T-helper 2 cell treated with Interferon-gamma antibody and Interleukin-4, amounts not matched to agents 100 ng/mL and 5 ng/mL, for 36 hours (primary cell): Measurements from ENCODE around the gene TTLL11. TPM values are rescaled to one million over a fixed set of nuclear protein-coding genes. Genes with fewer than 3 reads are reported as not detected.

Source experiments
- intact Hi-C: fragments of 100-400 bp; cut with micrococcal nuclease; formaldehyde crosslinking; loops from one replicate; pipeline ENCODE4 v1.15.1; 2023
- total RNA-seq: library from RNA; stranded (reverse); gene quantifications from 2 replicates; pipeline ENCODE4 v1.2.3, GENCODE V29; 2022

Gene TTLL11
- total RNA-seq, 1 donor from 2014 or later: 2.7 TPM

DNA sequence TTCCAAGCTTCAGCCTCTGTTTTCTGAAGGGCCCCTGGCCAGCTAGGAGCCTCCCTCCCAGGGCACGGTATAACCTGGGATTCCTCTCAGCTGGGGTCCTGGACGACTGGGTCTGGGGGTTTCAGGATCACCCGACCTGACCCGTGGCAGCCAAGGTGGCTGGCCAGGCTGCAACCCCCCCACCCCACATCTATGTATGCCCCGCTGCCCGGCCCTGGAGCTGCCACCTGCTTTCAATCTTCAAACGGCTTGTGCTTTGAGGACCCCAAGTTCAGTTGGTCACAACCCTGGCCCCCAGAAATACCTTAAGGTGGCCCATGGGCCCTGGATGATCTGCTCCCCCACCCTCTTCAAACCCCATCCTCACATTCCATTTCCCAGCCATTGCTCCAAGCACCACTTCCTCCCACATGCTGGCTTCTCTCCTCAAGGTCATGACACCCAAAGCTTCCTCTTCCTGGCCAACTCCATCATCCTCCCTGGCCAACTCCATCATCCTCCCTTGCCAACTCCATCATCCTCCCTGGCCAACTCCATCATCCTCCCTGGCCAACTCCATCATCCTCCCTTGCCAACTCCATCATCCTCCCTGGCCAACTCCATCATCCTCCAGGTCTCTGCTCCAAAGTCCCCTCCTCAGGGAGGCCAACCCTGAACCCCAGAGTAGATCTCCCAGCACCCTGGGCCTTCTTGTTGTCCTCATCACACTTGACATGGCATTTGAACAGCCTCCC is 17.2 kb upstream of the TTLL11 start:
- intact Hi-C loops: no loop called here

- intact Hi-C loops: no loop called here
Measured at GRCh38 chr9:122109035-122109813, 16.1 kb upstream of the TTLL11 start.

DNA sequence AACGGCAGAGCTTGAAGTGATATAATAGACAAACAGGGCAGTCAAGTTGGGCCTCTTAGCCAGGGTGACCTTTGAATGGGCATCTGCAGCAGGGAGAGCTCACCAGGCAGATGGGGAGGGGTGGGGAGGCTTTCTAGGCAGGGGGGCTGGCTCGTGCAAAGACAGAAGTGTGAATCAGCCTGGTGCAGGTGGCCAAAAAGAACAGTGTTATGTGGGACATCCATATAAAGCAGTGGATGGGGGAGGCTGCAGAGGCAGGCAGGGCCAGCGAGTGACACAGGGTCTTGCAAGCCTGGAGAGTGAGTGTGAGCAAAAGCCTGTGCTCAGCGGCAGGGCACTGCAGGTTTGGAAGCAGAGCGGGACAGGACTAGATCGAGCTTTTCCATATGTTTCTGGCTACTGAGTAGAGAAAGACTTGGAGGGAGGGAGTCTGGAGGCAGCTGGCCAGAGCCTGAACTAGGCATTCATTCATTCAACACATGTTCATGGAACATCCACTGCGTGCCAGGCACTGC is 14.2 kb upstream of the TTLL11 start:
- intact Hi-C loops: no loop called here

DNA sequence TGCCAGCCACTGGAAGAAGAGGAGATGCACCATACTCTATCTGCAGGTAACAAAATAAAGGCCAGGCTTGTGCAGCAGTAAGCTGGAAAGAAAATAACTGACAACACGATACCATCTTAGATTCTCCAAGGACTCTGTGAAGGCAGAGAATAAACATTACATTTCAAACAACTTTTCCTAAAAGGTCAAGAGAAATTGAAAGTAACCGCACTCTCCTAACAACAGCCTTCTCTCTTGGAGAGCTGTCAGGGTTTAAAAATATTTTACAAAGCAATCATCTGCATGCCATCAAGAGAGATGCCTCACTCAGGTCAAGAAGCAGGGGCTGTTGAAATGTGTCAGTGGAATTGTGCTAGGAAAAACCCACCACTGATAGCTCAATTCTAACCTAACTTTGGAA is 13.5 kb upstream of the TTLL11 start:
- intact Hi-C loops: no loop called here

DNA sequence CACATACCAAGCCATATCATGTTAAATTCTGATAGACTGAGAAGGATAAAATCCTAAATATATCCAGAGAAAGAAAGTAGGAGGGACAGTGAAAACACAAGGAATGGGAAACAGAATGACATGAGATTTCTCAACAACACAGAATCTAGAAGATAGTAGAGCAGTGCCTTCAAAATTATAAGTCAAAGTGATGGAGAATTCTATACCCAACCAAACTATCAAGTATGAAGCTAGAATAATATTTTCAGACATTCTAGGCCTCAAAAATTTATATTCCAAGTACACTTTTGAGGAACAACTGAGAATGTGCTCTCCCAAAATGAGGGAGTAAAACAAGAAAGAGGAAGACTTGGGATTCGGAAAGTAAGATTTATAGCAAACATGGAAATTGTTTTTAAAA is 10.9 kb upstream of the TTLL11 start:
- intact Hi-C loops: no loop called here

- intact Hi-C loops: no loop called here
Measured at GRCh38 chr9:122102156-122102555, 9.0 kb upstream of the TTLL11 start.

- intact Hi-C loops: no loop called here
Measured at GRCh38 chr9:122100756-122101155, 7.6 kb upstream of the TTLL11 start.

DNA sequence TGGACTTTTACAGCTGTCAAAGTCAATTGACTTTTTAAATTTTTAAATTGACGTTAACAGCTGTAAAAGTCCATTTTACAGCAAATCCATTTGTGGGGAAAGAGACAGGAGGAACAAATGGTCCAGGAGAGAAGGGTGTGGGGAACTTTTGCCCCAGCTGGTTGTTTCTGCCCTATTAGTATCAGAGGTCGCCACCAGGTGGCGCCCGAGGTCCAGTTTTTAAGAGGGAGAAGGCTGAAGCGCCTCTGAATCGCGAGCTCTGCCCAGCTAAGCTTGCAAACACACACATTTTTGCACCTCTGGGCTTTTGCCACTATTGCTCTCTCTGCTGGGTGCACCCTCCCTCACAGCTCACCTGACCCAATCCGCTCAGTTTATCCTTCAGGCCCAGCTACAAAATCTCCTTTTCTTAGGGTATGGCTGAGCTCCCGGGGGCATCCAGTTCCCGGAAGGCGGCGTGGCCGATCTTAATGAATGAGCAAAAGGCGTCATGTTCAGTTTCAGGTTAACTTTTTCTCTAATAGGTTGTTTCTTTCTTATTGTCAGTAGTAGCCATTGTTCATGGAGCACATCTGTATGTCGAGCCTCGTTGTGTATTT is 6.3 kb upstream of the TTLL11 start:
- intact Hi-C loops: loop anchor here (1.0 to 5.0 kb wide), 4 partner anchors 24 to 711 kb away; no protein-coding TSS in a partner anchor

DNA sequence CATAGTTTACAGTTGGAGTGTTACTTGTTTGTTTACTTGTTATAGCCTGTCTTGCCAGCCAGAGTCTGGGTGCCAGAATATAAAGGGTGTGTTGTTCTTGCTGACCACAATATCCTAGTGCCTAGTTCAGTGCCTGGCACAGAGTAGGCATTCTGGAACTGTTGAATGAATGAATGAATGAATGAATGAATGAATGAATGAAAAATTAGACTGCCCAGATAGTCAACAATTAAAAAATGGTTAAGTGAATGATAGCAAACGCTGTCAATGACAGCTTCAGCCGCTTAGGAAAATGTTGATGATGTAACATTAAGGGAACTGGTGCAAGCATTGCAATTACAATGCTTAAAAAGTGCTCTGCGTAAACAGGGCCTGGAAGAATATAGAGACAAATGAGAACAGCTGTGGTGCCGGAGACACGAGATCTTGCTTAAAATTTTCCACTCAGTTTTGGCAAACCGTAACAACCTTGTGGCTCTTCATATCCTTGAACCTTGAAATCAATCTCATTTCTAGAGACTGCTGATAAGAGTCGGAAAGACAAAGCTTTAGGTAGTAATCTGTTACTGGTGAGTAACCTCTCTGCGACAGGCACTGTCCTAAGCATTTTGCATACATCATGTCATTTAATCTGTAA is 4.7 kb upstream of the TTLL11 start:
- intact Hi-C loops: loop anchor here (5.0 kb wide), 1 partner anchor 365 kb away; no protein-coding TSS in a partner anchor

DNA sequence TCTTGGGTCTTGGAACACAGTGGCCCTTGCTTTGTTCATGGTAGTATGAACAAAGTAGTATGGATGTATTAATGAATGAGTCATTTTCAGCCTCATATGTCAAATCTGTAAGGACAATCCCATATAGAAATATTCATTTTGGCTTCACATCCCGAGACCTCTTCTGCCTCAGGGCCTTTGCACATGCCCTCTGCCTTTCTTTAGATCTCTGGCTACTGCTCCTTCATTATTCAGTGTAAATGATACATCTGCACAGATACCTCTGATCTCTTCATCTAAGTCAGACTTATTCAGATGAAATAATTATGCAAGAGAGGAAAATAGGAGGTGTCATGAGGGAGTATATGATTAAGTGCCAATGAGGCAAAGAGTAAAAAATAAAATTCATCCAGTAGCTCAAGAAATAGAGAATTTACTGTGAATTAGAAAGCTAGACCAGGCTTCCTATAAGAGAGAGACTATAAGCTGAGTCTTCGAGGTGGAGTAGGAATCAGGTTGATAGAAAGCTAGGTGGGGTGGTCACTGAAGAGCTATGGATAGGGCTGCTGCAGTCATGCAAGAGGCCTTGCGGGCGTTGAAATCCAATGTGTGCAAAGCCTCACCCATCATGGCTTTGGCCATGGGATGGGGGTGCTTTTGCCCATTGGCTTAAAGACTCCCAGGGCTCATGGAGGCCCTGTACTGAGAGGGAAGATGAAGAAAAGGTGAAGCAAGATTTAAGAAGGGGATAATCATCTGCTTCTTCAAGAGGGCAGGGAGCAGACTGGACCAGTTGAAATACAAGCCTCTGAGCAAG is 3.7 kb upstream of the TTLL11 start:
- intact Hi-C loops: loop anchor here (5.0 kb wide), 1 partner anchor 365 kb away; no protein-coding TSS in a partner anchor

DNA sequence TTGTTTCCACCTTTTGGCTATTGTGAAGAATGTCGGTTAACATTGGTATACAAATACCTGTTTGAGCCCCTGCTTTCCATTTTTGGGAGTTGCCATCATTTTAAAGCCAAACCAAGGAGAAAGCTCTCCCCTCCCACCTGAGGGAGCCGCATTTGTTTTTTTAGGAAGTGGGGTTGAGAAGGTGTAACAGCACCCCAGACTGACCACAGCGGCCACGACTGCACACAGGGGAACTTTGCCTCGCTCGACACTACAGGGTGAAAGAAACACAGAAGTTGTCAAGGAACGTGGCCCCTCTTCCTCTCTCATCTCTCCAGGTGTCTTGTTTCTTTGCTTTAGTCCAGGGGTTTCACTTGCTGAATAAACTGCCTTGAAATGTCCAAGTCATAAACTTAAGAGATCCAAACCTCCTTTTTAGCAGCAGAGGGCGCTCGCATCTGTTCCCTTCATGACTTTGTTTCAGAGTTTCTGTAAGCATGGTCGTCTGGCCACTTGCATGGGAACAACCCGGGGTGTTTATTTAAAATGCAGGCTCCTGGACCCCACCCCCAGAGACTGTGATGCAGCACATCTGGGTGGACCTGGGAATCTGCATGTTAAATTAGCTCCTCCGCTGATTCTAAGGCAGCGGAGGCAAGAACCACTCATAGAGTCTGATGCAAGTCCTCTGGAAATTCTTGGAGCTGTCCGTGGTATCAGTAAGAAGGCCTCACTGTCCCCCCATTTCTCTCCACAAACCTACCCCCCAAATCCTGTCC is 2.1 kb upstream of the TTLL11 start:
- intact Hi-C loops: loop anchor here (5.0 kb wide), 1 partner anchor 367 kb away; no protein-coding TSS in a partner anchor

GRCh38 chr9:122091682-122092592 is 1.2 kb downstream of the TTLL11 start:
- intact Hi-C loops: loop anchor here (5.0 kb wide), 1 partner anchor 1510 kb away; the partner anchor contains the start of gene CDK5RAP2

GRCh38 chr9:122090981-122091380 is 2.1 kb downstream of the TTLL11 start:
- intact Hi-C loops: loop anchor here (5.0 kb wide), 1 partner anchor 1509 kb away; the partner anchor contains the start of gene CDK5RAP2

DNA sequence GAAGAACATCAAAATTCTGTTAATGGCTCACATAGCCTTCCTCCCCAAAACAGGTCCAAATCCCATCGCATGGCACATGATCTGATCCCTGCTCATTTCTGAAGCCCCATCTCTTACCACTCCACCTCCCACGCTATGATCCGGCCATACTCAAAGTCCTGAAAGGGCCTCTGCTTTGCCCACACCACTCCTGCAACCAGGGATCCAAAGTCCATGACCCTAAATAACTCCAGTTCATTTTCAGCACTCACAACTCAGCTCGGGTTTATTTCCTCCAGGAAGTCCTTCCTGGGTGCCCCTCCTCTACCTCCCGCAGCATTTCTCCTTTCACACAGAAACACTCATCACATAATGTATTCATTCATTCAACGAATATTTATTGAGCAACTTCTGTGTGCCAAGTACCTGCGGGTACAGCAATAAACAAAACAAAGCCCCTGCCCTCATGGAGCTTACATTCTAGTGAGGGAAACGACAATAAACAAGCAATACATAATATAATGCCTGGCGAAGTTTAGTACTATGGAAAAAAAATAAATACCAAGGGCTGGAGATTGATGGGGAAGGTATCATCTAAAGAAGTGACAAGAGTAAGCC is 2.7 kb downstream of the TTLL11 start:
- intact Hi-C loops: loop anchor here (5.0 kb wide), 1 partner anchor 1508 kb away; the partner anchor contains the start of gene CDK5RAP2

DNA sequence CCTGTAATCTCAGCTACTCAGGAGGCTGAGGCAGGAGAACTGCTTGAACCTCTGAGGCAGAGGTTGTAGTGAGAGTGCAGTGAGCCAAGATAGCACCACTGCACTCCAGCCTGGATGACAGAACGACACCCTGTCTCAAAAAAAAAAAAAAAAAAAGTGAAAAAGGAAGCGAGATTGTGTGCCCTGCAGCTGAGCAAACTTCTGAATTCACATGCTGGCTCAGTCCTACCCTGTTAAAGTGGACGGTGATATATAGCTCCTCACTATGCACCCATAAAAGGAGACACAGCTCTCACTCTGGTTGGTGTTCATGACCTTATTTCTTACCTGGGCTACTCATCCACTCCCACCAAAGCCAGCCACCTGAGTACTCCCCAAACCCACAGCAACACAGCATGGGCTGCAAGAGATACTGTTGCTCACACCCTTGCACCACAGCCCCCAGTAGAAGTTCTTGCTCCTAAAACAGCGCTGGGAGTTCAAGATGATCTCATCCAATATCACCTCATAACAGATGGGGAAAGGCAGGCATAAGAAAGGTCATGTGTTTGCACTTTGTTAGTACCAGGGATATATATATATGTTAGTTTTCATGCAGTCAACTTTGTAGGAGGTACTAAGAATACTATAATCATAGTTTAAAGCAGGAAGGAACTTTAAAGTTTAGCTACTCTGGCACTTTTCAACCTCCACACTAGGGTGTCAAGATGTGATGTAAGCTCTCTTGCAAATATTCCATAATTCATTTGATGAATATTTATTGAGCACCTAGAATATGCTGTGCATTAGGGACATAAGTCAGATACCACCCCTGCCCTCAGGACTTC is 4.0 kb downstream of the TTLL11 start:
- intact Hi-C loops: no loop called here

GRCh38 chr9:122087406-122088200 is 5.5 kb downstream of the TTLL11 start:
- intact Hi-C loops: no loop called here
